HEK293T (cell line): ENCODE measurements around the gene HSPA4.

Experiments
- BHLHE40 ChIP-seq: fragments of 450-650 bp; IDR thresholded peaks from 2 replicates; pipeline ENCODE4 v1.6.1; 2016; ENCODE audit warnings: mild to moderate bottlenecking, moderate library complexity, borderline replicate concordance
- L3MBTL2 ChIP-seq: fragments of 450-650 bp; conservative IDR thresholded peaks from 2 replicates; pipeline ENCODE4 v1.6.1; 2016; ENCODE audit warnings: mild to moderate bottlenecking
- SUZ12 ChIP-seq: fragments of 450-650 bp; IDR thresholded peaks from 2 replicates; pipeline ENCODE4 v1.6.1; 2016; ENCODE audit warnings: mild to moderate bottlenecking

GRCh38 chr5:133062276-133062675 lies 10.5 kb downstream of the HSPA4 start:
- TF ChIP-seq SUZ12, result no peak
- TF ChIP-seq L3MBTL2, result no peak
- TF ChIP-seq BHLHE40, result no peak
